PC-3 (cell line): Measurements from ENCODE around the gene KIF2A. TPM values are rescaled to one million over a fixed set of nuclear protein-coding genes. Genes with fewer than 3 reads are reported as not detected.
A peak's percentile ranks its signal among the peaks of the same experiment; 100 is the strongest.

Source experiments
- ATAC-seq: fragments of 200-7000 bp; cut with Tn5 transposase; 2 replicates; pipeline ENCODE4 v1.9.1; 2020; ENCODE audit warnings: mild to moderate bottlenecking, moderate library complexity
- BruUV-seq: library from RNA; stranded (reverse); fragments of 400-500 nt; replicated peaks from 2 replicates; lab custom pipeline; 2021; lab: Mats Ljungman, UMichigan
- CTCF ChIA-PET: fragments of 300-600 bp; sonication (Branson Sonifier 250); formaldehyde crosslinking; loops from one replicate; lab custom pipeline; 2022; ENCODE audit warnings: antibody characterized with exemption; lab: Charles Lee
- POLR2A ChIA-PET: fragments of 300-600 bp; sonication (Branson Sonifier 250); formaldehyde crosslinking; loops from one replicate; lab custom pipeline; 2022; ENCODE audit warnings: antibody characterized with exemption; ENCODE audit not compliant: unreplicated experiment; lab: Charles Lee
- DNase-seq: peaks from one replicate; pipeline ENCODE4 v3.0.0-alpha.2; 2015
- H2AFZ ChIP-seq: fragments of 300-600 bp; sonication (generic); 2 replicates; pipeline ENCODE4 v1.6.0; 2016; ENCODE audit warnings: antibody characterized with exemption, low read length
- H3F3A ChIP-seq: fragments of 300-600 bp; sonication (generic); one replicate; pipeline ENCODE4 v1.6.0; 2017; ENCODE audit warnings: antibody characterized with exemption, low read length, control low read depth, mild to moderate bottlenecking; ENCODE audit not compliant: unreplicated experiment
- H3K27ac ChIP-seq: fragments of 300-600 bp; sonication (generic); 2 replicates; pipeline ENCODE4 v1.5.1; 2016; ENCODE audit warnings: mild to moderate bottlenecking, low read length
- H3K27me3 ChIP-seq: fragments of 300-600 bp; sonication (generic); 2 replicates; pipeline ENCODE4 v1.6.1; 2016; ENCODE audit warnings: low read length, mixed read lengths
- H3K36me3 ChIP-seq: fragments of 300-600 bp; sonication (generic); 2 replicates; pipeline ENCODE4 v1.6.1; 2016; ENCODE audit warnings: low read depth, mixed run types, low read length, mixed read lengths
- H3K4me1 ChIP-seq: fragments of 300-600 bp; sonication (generic); 2 replicates; pipeline ENCODE4 v1.5.1; 2016; ENCODE audit warnings: low read length; ENCODE audit not compliant: insufficient read depth
- H3K4me2 ChIP-seq: fragments of 300-600 bp; sonication (generic); 2 replicates; pipeline ENCODE4 v1.6.0; 2016; ENCODE audit warnings: low read length
- H3K4me3 ChIP-seq: fragments of 300-600 bp; sonication (generic); 2 replicates; pipeline ENCODE4 v1.5.1; 2016; ENCODE audit warnings: mild to moderate bottlenecking, low read length, mixed read lengths
- H3K79me2 ChIP-seq: fragments of 300-600 bp; sonication (generic); 2 replicates; pipeline ENCODE4 v1.6.1; 2017; ENCODE audit warnings: low read length, mixed read lengths
- H3K9ac ChIP-seq: fragments of 300-600 bp; sonication (generic); 2 replicates; pipeline ENCODE4 v1.6.0; 2016; ENCODE audit warnings: mild to moderate bottlenecking, low read length
- H3K9me2 ChIP-seq: fragments of 300-600 bp; sonication (generic); replicated peaks from 2 replicates; pipeline ENCODE4 v1.6.1; 2016; ENCODE audit warnings: mixed run types, low read length, mixed read lengths
- H3K9me3 ChIP-seq: fragments of 300-600 bp; sonication (generic); 2 replicates; pipeline ENCODE4 v1.6.1; 2016; ENCODE audit warnings: low read length, mixed read lengths
- H4K20me1 ChIP-seq: fragments of 300-600 bp; sonication (generic); 2 replicates; pipeline ENCODE4 v1.6.1; 2016; ENCODE audit warnings: low read length, mixed read lengths
- EZH2 ChIP-seq: fragments of 300-600 bp; sonication (generic); IDR thresholded peaks from one replicate; pipeline ENCODE4 v1.6.1; 2017; ENCODE audit warnings: antibody characterized with exemption, mild to moderate bottlenecking, low read length; ENCODE audit not compliant: unreplicated experiment
- EZH2phosphoT487 ChIP-seq: fragments of 300-600 bp; sonication (generic); IDR thresholded peaks from 2 replicates; pipeline ENCODE4 v1.6.1; 2018; ENCODE audit warnings: mild to moderate bottlenecking, antibody characterized with exemption, low read length, borderline replicate concordance
- intact Hi-C: fragments of 100-400 bp; cut with micrococcal nuclease; formaldehyde crosslinking; loops from 2 replicates; pipeline ENCODE4 v1.9.0; 2023
- total RNA-seq: library from RNA; depleted of rRNA; stranded (reverse); fragments of >200 nt; gene quantifications from 2 replicates; pipeline ENCODE4 v1.2.3, GENCODE V29; 2014
- TF ChIP-seq, protein P1 (sequence below): fragments of 300-600 bp; sonication (generic); conservative IDR thresholded peaks from 2 replicates; pipeline ENCODE4 v1.5.1; 2017; ENCODE audit warnings: antibody characterized with exemption, low read depth, mild to moderate bottlenecking, low read length

The KIF2A gene
- total RNA-seq, 1 experiment from 2014 or later: 26.4 TPM

DNA sequence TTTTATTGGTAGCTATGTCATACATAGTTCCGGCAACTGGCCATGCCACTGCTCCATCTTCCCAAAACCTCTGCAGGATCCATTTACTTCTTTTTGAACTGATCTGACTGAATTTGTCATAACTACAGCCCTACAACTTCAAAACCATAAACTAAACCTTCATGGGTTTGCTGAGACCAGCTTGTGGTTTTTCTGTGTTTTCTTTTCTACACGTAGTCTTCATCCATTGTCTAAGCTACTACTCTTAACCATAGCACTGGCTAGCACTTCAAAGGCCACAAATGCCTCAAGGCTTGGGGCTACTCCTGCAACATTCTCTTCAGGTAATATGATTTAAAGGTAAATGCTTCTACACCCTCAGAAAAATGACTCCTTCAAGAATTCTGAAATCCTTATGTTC is 9.0 kb upstream of the KIF2A start:
- CTCF ChIA-PET: no interaction called here
- no peaks in the 10 kb centered on the region for H3K79me2 ChIP-seq
- no peak overlapping the region for H3K4me2 ChIP-seq
- no peak overlapping the region for H2AFZ ChIP-seq
- BruUV-seq: no TSS peak
- POLR2A ChIA-PET: interaction anchor here (0.6 kb wide), 1 partner anchor 58 kb away, joined by 3 read pairs; no protein-coding TSS in a partner anchor
- H3K36me3 ChIP-seq: no peaks in the 10 kb centered on the region
- H4K20me1 ChIP-seq: no peaks in the 10 kb centered on the region
- ATAC-seq (no peak), DNase-seq (peak; percentile 35)
- TF ChIP-seq EZH2 (no peak), EZH2phosphoT487 (no peak)
- TF ChIP-seq, protein P1, sequence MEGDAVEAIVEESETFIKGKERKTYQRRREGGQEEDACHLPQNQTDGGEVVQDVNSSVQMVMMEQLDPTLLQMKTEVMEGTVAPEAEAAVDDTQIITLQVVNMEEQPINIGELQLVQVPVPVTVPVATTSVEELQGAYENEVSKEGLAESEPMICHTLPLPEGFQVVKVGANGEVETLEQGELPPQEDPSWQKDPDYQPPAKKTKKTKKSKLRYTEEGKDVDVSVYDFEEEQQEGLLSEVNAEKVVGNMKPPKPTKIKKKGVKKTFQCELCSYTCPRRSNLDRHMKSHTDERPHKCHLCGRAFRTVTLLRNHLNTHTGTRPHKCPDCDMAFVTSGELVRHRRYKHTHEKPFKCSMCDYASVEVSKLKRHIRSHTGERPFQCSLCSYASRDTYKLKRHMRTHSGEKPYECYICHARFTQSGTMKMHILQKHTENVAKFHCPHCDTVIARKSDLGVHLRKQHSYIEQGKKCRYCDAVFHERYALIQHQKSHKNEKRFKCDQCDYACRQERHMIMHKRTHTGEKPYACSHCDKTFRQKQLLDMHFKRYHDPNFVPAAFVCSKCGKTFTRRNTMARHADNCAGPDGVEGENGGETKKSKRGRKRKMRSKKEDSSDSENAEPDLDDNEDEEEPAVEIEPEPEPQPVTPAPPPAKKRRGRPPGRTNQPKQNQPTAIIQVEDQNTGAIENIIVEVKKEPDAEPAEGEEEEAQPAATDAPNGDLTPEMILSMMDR: no peak
- no peak overlapping the region for H3K27ac ChIP-seq
- intact Hi-C loops: no loop called here
- H3K9ac ChIP-seq: no peak overlapping the region
- H3K4me1 ChIP-seq: no peaks in the 10 kb centered on the region
- no peaks in the 10 kb centered on the region for H3K9me3 ChIP-seq
- no peaks in the 10 kb centered on the region for H3F3A ChIP-seq
- H3K4me3 ChIP-seq: no peak overlapping the region
- H3K27me3 ChIP-seq: no peaks in the 10 kb centered on the region
- H3K9me2 ChIP-seq: no peaks in the 10 kb centered on the region

DNA sequence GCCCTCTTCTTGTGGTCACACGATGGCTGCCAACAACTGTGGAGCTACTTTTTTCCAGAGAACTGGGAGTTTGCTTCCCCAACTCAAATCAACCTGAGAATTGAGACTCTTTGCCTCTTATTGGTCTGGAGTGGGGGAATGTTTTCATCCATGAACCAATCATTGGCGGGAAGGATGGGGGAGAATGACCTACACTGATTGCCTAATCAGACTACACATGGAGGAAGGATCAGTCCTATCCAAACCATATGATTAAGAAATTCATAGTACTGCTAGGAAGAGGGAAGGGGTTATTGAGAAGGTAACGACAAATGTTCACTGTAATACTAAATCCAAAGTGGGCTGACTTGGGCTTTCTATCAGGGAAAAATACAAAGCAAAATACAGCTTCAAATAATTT is 7.9 kb upstream of the KIF2A start:
- Histone ChIP-seq H3K79me2 (no peaks in the 10 kb centered on the region), H3K9me2 (no peaks in the 10 kb centered on the region), H3K4me2 (no peak overlapping the region), H3K27me3 (no peaks in the 10 kb centered on the region), H3K27ac (no peak overlapping the region), H3K4me1 (no peaks in the 10 kb centered on the region), H3K4me3 (no peak overlapping the region), H3F3A (no peaks in the 10 kb centered on the region), H4K20me1 (no peaks in the 10 kb centered on the region), H3K9ac (no peak overlapping the region), H3K36me3 (no peaks in the 10 kb centered on the region), H2AFZ (no peak overlapping the region), H3K9me3 (no peaks in the 10 kb centered on the region)
- DNase-seq: no peak
- ATAC-seq: no peak
- intact Hi-C loops: no loop called here
- no TSS peak for BruUV-seq
- POLR2A ChIA-PET: no interaction called here
- TF ChIP-seq EZH2 (no peak), EZH2phosphoT487 (no peak)
- TF ChIP-seq, protein P1: no peak
- CTCF ChIA-PET: no interaction called here

DNA sequence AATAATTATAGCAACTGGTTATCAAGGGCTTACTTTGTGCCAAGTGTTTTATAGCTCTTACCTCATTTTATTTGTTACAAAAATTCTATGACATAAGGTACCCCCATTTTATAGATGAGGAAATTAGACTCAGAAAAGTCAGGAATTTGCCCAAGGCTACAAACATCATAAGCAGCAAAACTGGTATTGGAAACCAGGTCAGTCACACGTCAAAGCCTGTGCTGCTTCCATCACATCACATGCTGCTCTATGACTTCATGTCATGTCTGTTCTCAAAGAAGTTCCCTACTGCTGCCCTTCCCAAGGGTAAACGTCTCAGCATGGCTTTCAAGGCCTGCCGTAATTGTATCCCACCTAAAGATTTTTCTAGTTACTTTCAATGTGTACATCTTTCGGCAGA is 6.9 kb upstream of the KIF2A start:
- no peak overlapping the region for H3K27ac ChIP-seq
- TF ChIP-seq, protein P1: no peak
- TF ChIP-seq EZH2 (no peak), EZH2phosphoT487 (no peak)
- no peaks in the 10 kb centered on the region for H3K9me3 ChIP-seq
- H3K4me1 ChIP-seq: peaks cover 5% of the 10 kb centered on the region; the same call in 1 of the 2 replicates
- no peak overlapping the region for H3K4me2 ChIP-seq
- no peaks in the 10 kb centered on the region for H3K79me2 ChIP-seq
- no peaks in the 10 kb centered on the region for H3K27me3 ChIP-seq
- ChIA-PET POLR2A (interaction anchor here (0.6 kb wide), 1 partner anchor 29 kb away, joined by 3 read pairs; no protein-coding TSS in a partner anchor), CTCF (no interaction called here)
- DNase-seq: no peak
- no peak overlapping the region for H2AFZ ChIP-seq
- no peak overlapping the region for H3K9ac ChIP-seq
- no TSS peak for BruUV-seq
- H3K36me3 ChIP-seq: no peaks in the 10 kb centered on the region
- intact Hi-C loops: no loop called here
- H4K20me1 ChIP-seq: no peaks in the 10 kb centered on the region
- H3K4me3 ChIP-seq: no peak overlapping the region
- no peak for ATAC-seq
- no peaks in the 10 kb centered on the region for H3K9me2 ChIP-seq
- no peaks in the 10 kb centered on the region for H3F3A ChIP-seq
